Measurements from ENCODE around the gene FCN3. TPM values are rescaled to one million over a fixed set of nuclear protein-coding genes. Genes with fewer than 3 reads are reported as not detected.

The FCN3 gene
- polyA plus RNA-seq, 2 of the 4 experiments (the other 2 are of a cell fraction) = not detected

GRCh38 chr1:27353629-27354028 is 21.0 kb downstream of the FCN3 start:
- DNase-seq (ENCODE audit: low read depth in 1 of 2, low spot score in 1 of 2) (no peak), ATAC-seq (no peak), FAIRE-seq (no peak)
- Histone ChIP-seq H3K27ac (no peak overlapping the region), H3K9me3 (no peaks in the 10 kb centered on the region), H3K4me1 (peaks cover 9% of the 10 kb centered on the region; the same call in 1 of the 3 replicates), H3K4me2 (no peak overlapping the region), H3K4me3 (no peak overlapping the region)
- ChIA-PET CTCF (interaction anchor here (1.0 to 12.1 kb wide), 7 partner anchors 9 to 203 kb away, joined by 3 to 134 read pairs (median 3); partner anchors contain the start of genes CD164L2, MAP3K6 and SYTL1), POLR2A (interaction anchor here (0.6 kb wide), 1 partner anchor 317 kb away, joined by 4 read pairs; no protein-coding TSS in a partner anchor)
- TF ChIP-seq MAZ (IDR thresholded peaks at IDR 0.05; ENCODE audit: borderline replicate concordance, low read depth, low read length) (no peak), MYC (IDR thresholded peaks at IDR 0.05; ENCODE audit: borderline replicate concordance, low read length) (no peak), HOXA7 (CRISPR knock-in tag; IDR thresholded peaks at IDR 0.05) (no peak), TFCP2L1 (CRISPR knock-in tag; IDR thresholded peaks at IDR 0.05) (no peak), RNF2 (IDR thresholded peaks at IDR 0.05; ENCODE audit: borderline replicate concordance, low read depth) (no peak), JUN (IDR thresholded peaks at IDR 0.05) (no peak), HEYL (CRISPR knock-in tag; IDR thresholded peaks at IDR 0.05) (no peak), CBX8 (IDR thresholded peaks at IDR 0.05) (no peak), KDM1A (IDR thresholded peaks at IDR 0.05; ENCODE audit: low read depth) (no peak), EHMT2 (IDR thresholded peaks at IDR 0.05; ENCODE audit: low read depth) (no peak), RFX5 (IDR thresholded peaks at IDR 0.05) (no peak), HMGXB4 (CRISPR knock-in tag; IDR thresholded peaks at IDR 0.05; ENCODE audit: borderline replicate concordance) (no peak), EHF (CRISPR knock-in tag; IDR thresholded peaks at IDR 0.05) (no peak), ZNF302 (CRISPR knock-in tag; IDR thresholded peaks at IDR 0.05) (no peak)
- 82% methylated on average over 3 of the region's 3 CpGs for WGBS (ENCODE audit: missing lambda C conversion rate)

- ChIA-PET CTCF (interaction anchor here (1.0 to 12.1 kb wide), 7 partner anchors 9 to 204 kb away, joined by 3 to 134 read pairs (median 3); partner anchors contain the start of genes MAP3K6 and SYTL1), POLR2A (interaction anchor here (0.6 kb wide), 1 partner anchor 317 kb away, joined by 4 read pairs; no protein-coding TSS in a partner anchor)
- Histone ChIP-seq H3K27ac (no peak overlapping the region), H3K4me1 (peaks cover 10% of the 10 kb centered on the region; the same call in 1 of the 3 replicates), H3K9me3 (no peaks in the 10 kb centered on the region), H3K4me2 (no peak overlapping the region), H3K4me3 (no peak overlapping the region)
- DNase-seq (ENCODE audit: low read depth in 1 of 2, low spot score in 1 of 2) (no peak), FAIRE-seq (no peak), ATAC-seq (no peak)
- TF ChIP-seq HOXB5 (CRISPR knock-in tag; IDR thresholded peaks at IDR 0.05) = no peak
- WGBS (ENCODE audit: missing lambda C conversion rate) = 96% methylated on average over 5 of the region's 13 CpGs
These were observed 21.5 kb downstream of the FCN3 start for GRCh38 chr1:27353166-27353565.

- no peak for ATAC-seq
- DNase-seq (ENCODE audit: low read depth in 1 of 2, low spot score in 1 of 2) = no peak
- no peak for FAIRE-seq
- WGBS (ENCODE audit: missing lambda C conversion rate) = 83% methylated on average over 4 of the region's 8 CpGs
- Histone ChIP-seq H3K27ac (no peak overlapping the region), H3K9me3 (no peaks in the 10 kb centered on the region), H3K4me3 (no peak overlapping the region), H3K4me2 (no peak overlapping the region), H3K4me1 (peaks cover 14% of the 10 kb centered on the region; the same call in 1 of the 3 replicates)
- TF ChIP-seq FOSB (CRISPR knock-in tag; IDR thresholded peaks at IDR 0.05) (no peak), CEBPB (IDR thresholded peaks at IDR 0.05) (no peak), TP53 (CRISPR knock-in tag; IDR thresholded peaks at IDR 0.05) (no peak), ZC3H11A (IDR thresholded peaks at IDR 0.05) (no peak), JUNB (IDR thresholded peaks at IDR 0.05) (no peak), ATOH8 (CRISPR knock-in tag; IDR thresholded peaks at IDR 0.05; ENCODE audit: low read depth) (no peak), KDM5A (IDR thresholded peaks at IDR 0.05) (no peak)
- POLR2A ChIA-PET = no interaction called here
- CTCF ChIA-PET = interaction anchor here (1.0 to 12.1 kb wide), 4 partner anchors 10 to 55 kb away, joined by 3 to 134 read pairs (median 66); partner anchors contain the start of genes MAP3K6 and SYTL1
These were observed 23.0 kb downstream of the FCN3 start for GRCh38 chr1:27351541-27352107.

Data from A549 (cell line).